Right hindlimb (tissue), 1 donor: ENCODE results near the gene NKTR.
A peak's percentile ranks its signal among the peaks of the same experiment; 100 is the strongest.

Experiments
- DNase-seq: peaks from one replicate; pipeline ENCODE4 v3.0.0-alpha.2; 2018

NKTR gene

DNA sequence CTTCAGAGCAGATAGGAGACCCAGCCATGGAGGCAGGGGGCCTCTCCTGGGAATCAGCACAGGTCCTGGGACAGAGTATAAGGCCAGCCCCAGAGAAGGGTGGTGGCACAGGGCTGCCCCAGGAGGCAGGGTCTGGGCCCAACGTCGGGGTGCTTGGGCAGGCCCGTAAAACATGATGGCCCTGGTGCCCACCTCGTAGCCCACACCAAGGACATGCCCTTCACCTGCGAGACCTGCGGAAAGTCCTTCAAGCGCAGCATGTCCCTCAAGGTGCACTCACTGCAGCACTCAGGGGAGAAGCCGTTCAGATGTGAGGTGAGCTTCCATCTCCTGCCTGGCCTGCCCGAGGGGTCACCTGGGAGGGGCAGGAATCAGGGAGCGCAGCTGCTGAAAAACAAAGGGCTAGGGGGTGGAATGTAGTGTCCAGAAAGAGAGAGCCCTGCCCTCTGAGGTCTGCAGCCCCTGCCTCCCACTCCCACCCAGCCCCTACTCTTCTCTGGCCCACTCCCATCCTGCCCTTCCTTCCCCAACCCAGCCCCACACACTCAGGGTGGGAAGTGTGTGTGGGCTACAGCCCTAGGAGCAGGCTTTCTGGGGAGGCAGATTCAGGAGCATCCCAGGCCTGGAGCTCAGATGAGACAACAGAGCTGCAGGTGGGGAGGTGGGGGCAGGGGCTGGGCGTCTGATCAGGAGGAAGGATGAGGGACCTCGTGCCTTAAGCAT is 62.5 kb downstream of the NKTR start:
- no peak for DNase-seq

DNA sequence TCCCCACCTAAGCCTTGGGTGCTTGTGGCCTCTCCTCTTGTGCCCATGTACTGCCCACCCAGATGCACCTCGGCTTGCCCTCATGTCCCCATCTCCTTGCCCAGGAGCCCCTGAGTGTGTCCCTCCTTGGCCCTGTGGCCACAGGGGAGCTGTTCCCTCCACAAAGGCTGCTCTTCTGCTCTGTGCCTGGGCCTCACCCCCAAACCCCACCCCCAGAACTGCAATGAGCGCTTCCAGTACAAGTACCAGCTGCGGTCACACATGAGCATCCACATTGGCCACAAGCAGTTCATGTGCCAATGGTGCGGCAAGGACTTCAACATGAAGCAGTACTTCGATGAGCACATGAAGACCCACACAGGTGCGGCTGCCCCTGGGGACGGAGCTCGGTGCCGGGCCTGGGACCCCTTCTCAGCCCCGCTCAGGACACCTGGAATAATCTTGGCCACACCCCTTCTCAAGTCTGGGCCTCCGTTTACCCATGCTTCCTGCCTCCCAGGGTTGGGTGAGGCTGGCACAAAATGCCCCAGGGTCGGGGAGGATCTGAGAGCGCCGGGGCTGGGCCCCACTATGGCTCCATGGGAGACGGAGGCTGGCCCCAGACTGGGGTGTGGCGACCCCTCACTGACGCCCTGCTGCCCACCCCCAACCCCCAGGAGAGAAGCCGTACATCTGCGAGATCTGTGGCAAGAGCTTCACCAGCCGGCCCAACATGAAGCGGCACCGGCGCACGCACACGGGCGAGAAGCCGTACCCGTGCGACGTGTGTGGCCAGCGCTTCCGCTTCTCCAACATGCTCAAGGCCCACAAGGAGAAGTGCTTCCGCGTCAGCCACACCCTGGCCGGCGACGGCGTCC is 63.3 kb downstream of the NKTR start:
- DNase-seq: peak; percentile 17

DNA sequence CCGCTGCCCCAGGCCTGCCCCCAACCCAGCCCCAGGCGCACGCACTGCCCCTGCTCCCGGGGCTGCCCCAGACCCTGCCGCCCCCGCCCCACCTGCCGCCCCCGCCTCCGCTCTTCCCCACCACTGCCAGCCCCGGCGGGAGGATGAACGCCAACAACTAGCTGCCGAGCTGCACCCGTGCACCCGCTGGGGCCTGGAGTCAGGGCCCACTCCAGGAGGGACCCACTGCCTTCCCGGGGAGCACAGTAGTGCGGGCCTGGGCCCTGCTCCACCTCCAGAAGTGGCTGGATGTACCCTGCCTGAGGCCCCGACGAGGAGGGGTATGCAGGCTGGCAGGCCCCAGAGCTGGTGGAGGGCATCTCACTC is 63.9 kb downstream of the NKTR start:
- peak; percentile 16 for DNase-seq

DNA sequence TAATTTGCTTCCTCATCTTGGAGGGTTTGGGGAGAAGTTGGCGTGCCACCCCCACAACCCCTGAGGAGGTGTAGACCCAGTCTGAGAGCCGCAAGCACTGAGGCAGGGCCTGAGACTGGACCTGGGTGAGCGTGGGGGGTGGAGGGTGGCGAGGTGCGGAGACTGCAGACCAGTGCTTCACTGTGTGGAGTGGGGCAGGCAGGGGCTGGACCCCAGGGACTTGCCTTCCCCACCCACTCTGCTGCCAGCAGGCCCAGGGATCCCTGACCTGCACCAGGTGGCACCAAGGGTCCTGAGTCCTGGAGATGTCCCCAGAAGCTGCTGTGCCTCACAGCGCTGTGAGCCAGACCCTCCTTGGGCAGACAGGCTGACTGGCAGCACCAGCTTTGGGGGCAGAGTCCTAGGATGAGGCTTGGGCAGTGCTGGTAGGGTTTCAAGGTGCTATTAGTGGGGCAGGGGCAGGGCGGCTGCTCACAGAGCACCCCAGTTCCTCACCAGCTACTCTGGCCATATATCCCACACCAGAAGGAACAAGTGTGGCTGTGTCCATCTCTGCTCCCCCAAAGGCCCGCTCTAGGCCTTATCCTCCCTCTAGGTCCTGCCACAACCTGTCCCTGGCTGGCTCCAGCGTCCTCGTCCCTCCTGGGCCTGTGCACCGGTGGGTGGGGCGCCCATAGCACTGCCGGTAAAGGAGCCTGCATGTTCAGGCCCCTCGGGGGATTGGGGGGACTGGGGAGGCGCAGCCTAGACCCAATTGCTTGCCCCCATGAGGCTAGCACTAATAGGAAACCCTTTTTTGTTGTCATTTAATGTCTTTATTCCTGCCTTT is 64.8 kb downstream of the NKTR start:
- DNase-seq: peak; percentile 22

DNA sequence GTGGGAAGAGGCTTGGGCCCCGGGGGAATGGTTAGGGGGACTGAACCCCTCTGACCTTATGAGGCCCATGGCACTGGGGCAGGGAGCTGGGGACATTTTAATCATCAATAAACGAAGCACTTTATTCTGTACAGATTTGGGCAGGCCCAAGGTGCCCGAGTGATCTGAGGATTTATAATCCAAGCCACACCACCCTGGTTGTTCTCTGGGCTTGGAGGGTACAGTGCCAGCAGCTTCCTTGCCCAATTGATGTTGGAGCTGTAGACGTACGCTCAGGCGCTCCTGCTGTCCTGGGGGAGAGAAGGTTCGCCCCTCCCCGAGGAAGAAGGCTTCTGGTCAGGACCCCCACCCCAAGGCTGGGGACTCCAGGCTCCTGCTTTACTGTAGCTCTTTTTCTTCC is 65.5 kb downstream of the NKTR start:
- peak; percentile 17 for DNase-seq

DNA sequence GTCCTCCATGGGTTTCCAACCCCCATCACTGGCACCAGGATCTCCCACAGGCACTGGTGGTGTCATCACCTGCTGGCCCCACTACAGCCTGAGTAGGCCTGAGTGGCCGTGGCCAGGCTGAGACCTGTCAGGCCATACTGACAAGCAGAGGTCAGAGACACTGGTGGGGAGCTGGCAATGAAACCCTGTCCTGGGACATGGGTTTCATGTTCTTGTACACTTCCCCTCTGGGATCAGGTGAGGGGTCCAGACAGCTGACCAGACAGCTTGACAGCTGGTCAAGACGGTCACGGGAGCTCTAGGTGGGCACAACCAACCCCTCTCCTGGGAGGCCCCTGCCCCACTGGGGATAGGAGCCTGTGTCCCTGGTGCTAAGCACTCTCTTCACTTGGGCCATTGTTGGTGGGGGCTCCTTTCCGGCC is 66.1 kb downstream of the NKTR start:
- peak; percentile 27 for DNase-seq

DNA sequence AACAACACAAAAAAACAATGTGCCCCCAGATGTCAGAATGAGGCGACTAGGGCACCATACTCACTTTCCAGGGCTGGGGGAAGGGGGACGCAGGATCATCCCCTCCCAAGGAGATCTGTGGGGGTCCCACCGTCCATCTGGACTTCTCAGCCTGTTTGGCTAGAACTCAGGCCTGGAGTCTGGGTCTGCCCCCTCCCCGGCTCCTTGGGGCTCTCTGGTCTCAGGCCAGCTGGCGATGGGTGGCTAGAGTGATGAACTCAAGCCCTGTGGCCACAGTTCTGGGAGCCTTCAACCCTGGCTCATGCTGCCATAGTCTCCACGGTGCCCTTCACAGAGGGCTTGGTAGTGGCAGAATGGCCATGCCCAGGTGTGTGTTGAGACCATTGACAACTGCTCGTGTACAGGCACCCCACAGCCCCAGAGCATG is 66.6 kb downstream of the NKTR start:
- DNase-seq: no peak

DNA sequence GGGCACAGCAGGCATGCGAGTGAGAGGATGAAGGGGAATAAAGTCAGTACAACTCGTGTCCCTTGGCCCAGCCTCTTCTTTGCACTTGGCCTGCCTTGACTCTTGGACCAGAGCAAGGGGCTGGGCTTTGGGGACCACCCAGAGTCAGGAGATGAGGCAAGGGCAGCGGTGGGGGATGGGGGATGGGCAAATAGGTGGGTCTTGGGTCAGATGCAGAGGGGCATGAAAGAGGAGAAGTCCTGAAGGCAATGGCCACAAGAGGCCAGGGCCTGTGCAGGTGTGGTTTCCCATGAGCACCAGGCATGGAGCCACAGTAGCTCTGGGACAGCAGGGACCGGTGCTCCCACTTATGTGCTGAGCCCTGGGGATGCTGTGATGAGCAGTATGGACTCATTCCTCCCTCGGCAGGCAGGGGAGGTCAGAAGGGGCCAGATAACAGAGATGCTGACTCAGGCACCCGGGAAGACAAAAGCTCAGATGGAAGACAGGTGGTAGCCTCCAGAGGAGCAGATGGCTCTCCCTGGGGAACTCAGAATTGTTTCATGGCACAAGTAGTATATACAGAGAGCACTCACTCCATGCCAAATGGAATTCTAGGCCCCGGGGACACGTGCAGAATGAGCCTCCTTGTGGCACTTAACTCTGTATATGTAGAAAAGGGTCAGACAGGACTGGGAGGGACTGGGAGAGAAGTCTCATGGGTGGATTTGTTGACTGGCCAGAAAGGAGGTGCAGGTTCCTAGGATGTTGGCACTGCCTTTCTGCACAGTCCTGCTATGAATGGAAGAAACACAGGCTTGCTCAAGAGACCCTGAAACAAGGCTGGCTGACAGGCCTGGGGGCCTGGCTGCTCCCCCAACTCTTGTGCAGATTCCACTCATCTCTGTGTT is 67.3 kb downstream of the NKTR start:
- no peak for DNase-seq

DNA sequence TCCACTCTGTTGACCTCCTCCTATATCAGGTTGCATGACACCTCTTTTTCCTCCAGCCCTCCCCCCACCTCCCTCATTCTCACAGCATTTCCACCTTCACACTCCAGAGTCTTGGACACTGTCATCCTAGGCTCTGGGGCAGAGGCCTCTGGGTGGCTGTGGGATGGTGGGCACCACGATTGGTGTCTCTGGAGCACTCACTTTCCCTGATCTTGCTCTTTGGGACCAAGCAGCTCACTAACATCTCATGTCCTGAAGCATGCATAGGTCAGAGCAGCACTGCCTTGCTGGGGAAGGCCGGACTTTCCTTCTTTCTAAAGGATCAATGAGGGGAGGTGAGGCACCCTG is 67.9 kb downstream of the NKTR start:
- no peak for DNase-seq

DNA sequence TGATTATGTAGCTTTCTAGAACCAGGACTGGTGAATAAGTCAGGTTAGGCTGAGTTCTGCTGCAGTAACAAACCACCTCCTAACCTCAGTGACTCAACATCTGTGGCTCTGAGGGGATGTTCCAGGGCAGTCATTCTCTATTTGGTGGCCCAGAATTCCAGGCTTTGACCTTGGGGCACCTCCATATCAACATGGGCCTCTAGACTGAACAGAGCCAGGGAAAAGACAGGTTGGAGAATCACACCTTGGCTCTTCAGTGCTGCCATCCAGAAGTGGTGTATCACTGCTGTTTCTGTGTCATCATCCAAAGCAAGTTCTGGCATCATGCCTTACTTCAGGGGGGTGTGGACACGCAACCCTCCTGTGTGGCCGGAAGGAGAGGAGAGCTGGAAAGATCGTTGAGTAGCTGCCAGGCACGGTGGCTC is 68.3 kb downstream of the NKTR start:
- no peak for DNase-seq

DNA sequence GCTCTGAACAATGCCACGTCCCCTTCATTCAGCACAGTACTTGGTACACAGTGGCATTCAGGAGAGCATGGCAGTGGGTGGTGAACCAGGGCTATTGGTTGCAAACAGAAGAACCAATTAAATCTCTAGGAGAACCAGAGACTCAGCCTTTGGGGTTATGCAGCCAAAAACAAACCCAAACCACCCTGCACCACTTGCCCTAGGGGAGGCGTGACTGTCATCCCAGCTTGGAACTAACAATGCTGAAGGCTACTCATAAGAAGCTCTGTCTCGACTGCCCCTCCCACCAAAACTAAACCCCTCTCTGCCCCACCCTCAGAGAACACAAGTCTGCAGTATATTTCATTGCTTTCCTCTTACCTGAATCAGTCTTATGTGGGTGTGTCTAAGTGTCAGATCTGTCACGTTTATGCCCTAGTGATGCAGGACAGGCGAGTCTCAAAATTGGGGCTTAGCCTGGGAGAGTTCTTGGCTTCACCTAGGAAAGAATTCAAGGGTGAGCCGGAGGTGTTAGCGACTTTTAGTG is 69.6 kb downstream of the NKTR start:
- no peak for DNase-seq

DNA sequence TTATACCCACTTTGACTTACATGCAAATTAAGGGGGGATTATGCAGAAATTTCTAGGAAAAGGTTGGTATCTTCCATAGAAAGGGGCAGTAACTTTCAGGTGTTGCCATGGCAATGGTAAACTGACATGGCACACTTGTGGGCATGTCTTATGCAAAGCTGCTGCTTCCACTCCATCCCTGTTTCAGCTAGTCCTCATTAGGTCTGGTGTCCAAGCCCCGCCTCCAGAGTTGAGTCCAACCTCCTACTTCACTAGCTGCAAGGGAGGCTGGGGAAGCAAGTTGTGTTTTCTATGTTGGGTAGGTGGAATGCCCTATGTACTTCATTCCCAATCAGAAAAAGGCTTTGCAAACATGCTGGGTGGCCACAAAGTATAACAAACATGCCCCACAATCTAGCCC is 70.2 kb downstream of the NKTR start:
- no peak for DNase-seq

DNA sequence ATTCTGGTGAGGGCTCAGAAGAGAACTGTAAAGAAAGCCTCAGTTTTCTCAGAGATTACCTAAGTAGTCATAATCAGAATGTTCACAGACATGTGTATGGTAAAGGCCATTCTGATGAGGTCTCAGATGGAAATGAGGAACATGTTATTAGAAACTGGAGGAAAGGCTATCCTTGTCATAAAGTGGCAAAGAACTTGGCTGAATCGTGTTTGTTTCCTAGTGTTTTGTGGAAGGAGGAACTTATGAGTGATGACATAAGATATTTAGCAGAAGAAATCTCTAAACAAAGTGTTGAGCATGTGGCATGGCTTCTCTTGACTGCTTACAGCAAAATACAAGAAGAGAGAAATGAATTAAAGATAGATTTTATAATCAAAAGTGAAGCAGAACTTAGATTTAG is 72.0 kb downstream of the NKTR start:
- DNase-seq: no peak

DNA sequence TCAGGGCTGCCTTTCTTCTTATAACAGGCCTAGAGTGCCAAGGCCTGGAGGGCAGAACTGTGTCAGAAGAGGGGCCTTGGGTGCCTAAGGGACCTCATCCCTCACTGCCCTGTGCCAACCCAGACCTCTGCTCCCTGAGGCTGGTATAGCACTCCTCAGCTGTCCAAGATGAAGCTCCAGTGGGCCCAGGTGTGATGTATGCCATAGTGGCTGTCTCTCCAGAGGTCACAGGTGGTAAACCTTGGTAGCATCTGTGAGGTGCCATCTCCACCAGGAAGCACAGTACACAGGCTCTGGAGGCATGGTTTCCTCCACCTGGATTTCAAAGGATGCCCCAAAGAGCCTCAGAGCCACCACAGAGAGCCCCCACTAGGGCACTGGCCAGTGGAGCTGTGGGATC is 72.6 kb downstream of the NKTR start:
- DNase-seq: no peak

DNA sequence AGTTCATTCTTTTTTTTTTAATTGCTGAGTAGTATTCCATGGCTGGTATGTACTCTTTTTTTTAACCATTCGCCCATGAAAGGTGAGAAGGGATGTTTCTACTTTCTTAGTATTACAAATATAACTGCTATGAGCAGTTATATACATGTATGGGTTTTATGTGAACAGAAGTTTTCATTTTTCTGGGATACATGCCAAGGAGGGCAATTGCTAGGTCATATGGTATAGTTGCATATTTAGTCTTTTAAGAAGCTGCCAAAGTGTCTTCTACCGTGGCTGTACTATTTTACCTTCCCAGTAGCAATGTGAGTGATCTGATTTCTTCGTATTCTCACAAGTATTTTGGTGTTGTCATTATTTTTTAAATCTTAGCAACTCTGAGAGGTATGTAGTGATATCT is 73.7 kb downstream of the NKTR start:
- peak; percentile 1 for DNase-seq

DNA sequence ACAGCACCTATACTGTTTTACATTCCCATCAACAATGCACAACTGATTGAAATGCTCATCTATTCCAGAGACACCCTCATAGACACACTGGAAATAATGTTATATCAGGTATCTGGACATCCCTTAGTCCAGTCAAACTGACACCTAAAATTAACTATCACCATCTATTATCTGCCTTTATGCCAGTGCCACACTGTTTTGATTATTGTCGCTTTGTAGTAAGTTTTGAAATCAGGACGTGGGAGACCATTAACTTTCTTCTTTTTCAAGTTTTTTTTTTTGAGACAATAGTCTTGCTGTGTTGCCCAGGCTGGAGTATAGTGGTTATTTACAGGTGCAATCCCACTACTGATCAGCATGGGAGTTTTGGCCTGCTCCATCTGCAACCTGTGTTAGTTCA is 75.4 kb downstream of the NKTR start:
- no peak for DNase-seq

DNA sequence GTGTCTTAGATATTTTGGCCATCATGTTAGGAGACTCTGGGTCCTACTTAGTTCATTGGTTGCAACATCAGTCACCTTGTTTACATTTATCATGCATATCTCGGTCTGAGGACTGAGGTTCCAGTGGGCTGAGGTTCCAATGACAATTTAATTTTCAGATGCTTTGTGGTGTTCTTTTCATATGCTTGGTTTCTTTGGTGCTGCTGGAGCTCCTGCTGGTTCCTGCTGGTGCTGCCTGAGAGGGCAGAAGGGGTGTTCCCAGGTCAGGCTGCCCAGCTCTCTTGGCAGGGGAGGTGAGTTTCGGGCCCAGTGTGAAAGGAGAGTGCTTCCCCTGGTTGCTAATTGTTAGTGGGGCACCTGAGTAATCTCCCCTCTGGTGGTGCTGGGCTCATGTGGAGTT is 78.0 kb downstream of the NKTR start:
- peak; percentile 1 for DNase-seq

DNA sequence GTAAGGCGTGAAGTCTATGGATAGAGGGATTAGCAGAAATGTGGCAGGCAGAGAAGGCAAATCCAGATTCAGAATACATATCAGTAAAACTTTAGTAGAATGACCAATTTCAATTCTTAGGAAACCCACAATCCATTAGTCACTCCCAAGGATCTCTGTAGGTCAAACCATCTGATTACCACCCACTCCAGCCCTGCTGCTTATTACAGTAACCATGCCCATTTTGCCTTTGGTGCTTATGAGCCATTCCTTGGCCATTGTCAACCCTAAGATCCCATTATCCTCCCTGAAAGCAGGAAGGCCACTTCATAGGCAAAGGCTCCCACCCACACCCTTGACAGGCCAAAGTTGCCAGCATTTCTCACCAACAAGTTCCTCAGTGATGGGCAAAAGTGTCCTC is 79.8 kb downstream of the NKTR start:
- DNase-seq: no peak

DNA sequence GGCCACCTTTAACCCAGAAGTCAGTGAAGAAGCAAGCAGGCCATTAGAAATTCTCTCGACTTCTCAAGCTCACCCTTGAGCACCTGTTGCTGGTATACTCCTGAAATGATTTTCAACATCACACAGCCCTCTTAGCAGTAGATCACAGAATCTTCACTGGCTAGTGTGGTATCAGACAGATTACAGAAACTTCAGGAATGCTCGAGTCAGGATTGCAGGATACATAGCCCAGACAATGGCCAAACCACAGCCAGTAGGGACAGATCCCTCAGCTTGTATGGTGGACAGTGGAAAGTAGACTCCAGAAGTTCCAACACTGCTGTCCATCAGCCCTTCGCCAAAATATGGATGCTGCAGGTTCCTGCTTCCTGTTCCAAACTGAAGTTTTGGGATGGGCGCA is 80.3 kb downstream of the NKTR start:
- peak; percentile 2 for DNase-seq

DNA sequence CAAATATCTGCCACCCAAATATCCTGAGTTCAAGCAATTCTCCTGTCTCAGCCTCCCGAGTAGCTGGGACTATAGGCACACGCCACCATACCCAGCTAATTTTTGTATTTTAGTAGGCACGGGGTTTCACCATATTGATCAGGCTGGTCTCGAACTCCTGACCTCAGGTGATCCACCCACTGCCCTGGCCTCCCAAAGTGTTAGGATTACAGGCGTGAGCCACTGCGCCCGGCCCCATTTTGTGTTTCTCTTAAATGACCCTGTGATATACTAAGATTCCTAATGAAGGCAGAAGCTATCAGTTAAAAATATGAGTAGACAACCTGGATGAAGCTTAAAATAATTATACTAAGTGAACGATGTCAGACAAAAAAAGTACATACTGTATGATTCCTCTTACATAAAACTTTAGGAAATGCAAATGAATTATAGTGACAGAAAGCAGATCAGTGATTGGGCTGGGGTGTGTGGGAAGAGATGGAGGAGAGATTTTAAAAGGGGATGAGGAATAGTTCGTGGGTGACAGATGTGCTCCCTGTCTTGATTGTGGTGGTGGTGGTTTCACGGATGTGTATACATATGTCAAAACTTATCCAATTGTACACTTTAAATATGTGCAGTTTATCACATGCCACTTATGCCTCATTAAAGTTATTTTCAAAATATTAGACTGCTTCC is 81.0 kb downstream of the NKTR start:
- no peak for DNase-seq

DNA sequence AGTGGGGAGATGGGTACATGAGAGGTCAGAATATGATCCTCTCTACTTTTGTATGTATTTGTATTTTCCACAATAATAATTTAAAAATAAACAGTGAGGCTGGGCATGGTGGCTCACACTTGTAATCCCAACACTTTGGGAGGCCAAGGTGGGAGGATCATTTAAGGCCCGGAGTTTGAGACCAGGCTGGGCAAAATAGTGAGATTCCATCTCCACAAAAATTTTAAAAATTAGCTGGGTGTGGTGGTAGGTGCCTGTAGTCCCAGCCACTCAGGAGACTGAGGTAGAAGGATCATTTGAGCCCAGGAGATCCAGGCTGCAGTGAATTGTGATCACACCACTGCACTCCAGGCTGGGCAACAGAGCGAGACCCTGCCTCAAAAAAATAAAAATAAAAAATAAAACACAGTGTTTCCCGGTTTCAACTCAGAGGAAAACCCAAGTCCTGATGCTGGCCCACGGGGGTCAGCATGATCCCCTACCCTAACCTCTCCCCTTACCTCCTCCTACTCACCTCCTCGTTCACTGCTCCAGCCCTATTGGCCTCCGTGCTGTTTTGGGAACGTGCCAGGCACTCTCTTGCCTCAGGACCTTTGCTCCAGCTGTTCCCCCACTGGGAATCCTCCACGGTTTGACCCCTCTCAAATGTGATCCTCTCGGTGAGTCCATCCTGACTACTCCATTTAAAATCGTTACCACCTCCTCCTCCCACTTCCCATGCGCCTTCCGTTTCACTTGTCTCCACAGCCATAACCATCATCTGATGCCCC is 82.0 kb downstream of the NKTR start:
- peak; percentile 10 for DNase-seq
